ENCODE results near the gene CCDC18.
A peak's percentile ranks its signal among the peaks of the same experiment; 100 is the strongest.

The CCDC18 gene, protein sequence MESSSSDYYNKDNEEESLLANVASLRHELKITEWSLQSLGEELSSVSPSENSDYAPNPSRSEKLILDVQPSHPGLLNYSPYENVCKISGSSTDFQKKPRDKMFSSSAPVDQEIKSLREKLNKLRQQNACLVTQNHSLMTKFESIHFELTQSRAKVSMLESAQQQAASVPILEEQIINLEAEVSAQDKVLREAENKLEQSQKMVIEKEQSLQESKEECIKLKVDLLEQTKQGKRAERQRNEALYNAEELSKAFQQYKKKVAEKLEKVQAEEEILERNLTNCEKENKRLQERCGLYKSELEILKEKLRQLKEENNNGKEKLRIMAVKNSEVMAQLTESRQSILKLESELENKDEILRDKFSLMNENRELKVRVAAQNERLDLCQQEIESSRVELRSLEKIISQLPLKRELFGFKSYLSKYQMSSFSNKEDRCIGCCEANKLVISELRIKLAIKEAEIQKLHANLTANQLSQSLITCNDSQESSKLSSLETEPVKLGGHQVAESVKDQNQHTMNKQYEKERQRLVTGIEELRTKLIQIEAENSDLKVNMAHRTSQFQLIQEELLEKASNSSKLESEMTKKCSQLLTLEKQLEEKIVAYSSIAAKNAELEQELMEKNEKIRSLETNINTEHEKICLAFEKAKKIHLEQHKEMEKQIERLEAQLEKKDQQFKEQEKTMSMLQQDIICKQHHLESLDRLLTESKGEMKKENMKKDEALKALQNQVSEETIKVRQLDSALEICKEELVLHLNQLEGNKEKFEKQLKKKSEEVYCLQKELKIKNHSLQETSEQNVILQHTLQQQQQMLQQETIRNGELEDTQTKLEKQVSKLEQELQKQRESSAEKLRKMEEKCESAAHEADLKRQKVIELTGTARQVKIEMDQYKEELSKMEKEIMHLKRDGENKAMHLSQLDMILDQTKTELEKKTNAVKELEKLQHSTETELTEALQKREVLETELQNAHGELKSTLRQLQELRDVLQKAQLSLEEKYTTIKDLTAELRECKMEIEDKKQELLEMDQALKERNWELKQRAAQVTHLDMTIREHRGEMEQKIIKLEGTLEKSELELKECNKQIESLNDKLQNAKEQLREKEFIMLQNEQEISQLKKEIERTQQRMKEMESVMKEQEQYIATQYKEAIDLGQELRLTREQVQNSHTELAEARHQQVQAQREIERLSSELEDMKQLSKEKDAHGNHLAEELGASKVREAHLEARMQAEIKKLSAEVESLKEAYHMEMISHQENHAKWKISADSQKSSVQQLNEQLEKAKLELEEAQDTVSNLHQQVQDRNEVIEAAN (N-terminal part only)

DNA sequence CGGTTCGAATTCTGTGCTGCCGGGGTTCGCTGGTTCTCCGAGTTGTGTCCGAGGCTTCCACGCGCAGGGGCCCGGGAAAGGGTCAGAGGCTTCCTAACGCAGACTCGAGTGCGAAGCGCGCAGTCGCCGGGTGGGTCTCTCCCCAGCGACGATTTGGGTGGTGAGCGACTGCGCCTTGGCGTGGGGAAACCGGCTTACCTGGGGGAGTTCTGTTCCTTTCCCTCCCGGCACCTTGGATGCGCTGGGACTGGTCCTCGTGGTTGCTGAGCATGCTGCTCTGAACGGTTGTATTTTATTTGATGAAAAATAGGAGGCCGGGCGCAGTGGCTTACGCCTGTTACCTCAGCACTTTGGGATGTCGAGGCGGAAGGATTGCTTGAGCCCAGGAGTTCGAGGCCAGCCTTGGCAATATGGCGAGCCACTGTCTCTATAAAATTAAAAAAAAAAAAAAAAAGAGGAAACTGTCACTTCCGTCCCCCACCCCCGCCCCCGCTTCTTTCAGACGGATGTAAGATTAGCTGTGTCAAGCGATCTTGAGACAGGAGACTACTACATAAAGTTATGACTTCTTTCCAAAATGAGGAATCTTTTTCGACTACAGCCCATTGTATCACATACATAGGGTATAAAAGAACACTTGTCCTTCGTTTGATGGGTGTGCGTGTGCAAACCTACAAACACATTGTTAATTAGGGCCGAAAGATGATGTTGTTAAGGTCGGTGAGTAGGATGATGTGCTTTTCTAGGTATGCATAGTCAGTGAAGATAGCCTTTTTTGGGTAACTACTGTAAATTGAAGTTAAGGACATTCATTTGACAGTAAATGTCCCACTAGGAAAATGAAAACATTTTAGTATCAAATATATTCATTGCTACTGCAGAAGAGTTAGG, at the start of gene CCDC18:
CCDC18 (plus strand) TSS at position 2 of the 891 bp plus-strand sequence. CDS start 2,638 bp downstream, outside the sequence.
- DNase-seq (ENCODE audit: low read depth): peak; percentile 55
- TF ChIP-seq, protein P1, sequence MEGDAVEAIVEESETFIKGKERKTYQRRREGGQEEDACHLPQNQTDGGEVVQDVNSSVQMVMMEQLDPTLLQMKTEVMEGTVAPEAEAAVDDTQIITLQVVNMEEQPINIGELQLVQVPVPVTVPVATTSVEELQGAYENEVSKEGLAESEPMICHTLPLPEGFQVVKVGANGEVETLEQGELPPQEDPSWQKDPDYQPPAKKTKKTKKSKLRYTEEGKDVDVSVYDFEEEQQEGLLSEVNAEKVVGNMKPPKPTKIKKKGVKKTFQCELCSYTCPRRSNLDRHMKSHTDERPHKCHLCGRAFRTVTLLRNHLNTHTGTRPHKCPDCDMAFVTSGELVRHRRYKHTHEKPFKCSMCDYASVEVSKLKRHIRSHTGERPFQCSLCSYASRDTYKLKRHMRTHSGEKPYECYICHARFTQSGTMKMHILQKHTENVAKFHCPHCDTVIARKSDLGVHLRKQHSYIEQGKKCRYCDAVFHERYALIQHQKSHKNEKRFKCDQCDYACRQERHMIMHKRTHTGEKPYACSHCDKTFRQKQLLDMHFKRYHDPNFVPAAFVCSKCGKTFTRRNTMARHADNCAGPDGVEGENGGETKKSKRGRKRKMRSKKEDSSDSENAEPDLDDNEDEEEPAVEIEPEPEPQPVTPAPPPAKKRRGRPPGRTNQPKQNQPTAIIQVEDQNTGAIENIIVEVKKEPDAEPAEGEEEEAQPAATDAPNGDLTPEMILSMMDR (conservative IDR thresholded peaks at IDR 0.05; ENCODE audit: low read depth, low read length): no peak
- H3K4me3 ChIP-seq (ENCODE audit: low read depth, low read length): peak within 1 kb of the TSS; percentile 99

DNA sequence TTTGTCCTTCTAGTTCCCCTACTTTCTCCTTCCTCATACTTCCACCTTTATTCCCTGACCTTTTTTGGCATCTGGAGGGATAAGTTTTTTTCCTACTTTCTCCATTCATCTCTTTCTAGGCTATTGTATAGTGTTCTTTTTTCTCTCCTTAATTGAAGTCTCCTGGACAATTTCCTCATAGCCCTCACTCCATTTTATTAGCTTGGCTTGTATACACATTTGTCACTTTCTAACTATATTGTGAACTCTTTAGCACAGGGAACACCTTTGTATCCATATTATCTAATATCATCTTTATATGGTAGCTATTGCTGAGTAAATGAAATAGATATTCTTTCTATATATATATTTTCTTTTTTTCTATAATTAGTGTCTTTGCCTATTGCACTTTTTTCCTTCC, 47.9 kb upstream of the CCDC18 start:
- TF ChIP-seq, protein P1 (conservative IDR thresholded peaks at IDR 0.05; ENCODE audit: low read depth, low read length): no peak
- DNase-seq (ENCODE audit: low read depth): no peak
- H3K4me3 ChIP-seq (ENCODE audit: low read depth, low read length): no peak overlapping the region

DNA sequence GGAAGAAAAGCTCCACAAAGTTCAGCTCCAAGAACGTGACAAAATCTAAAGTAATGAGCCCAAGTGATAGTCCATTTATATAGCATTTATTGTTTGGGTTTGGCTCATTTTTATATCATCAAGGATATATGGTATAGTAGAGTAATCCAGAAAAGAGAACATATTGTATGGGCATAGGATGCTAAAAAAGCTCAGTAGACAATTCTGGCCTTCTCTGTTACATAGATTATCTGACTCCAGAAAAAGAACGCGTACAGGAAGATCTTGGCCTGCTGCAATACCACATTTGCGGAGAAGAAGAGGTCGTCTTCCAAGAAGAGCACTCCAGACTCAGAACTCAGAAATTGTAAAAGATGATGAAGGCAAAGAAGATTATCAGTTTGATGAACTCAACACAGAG, 44.1 kb upstream of the CCDC18 start:
- TF ChIP-seq, protein P1 (conservative IDR thresholded peaks at IDR 0.05; ENCODE audit: low read depth, low read length): no peak
- DNase-seq (ENCODE audit: low read depth): no peak
- no peak overlapping the region for H3K4me3 ChIP-seq (ENCODE audit: low read depth, low read length)

DNA sequence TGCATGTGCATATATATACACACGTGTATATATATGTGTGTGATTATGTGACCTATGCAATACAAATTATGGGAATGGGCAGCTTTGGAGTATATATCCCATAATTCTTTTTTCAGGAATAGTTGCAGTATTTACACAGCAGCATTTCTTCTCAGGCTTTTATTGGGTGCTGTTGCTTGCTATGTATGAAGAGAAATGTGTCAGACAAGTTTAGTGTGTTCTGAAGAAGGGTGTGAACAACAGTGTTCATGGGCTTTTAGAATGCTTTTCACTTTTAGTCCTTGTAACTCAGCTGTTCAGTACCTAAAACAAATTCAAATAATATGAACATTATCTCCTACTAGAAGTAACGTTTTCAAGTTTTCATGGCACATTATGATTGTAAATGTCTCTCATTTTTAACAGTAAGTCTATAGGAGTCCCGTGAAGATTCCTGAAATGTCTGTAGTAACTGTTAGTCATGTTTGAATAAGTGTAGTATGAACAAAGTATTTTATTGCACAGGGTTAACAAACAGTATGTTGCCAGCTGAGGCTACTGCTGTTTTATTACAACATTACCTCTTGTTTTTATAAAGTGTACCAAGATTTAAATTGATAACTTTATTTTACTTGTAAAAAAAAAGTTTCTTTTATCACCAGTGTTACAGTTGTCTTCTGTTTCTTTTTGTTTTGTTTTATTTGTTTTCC, 42.8 kb upstream of the CCDC18 start:
- DNase-seq (ENCODE audit: low read depth): peak; percentile 10
- no peak overlapping the region for H3K4me3 ChIP-seq (ENCODE audit: low read depth, low read length)
- TF ChIP-seq, protein P1 (conservative IDR thresholded peaks at IDR 0.05; ENCODE audit: low read depth, low read length): no peak

DNA sequence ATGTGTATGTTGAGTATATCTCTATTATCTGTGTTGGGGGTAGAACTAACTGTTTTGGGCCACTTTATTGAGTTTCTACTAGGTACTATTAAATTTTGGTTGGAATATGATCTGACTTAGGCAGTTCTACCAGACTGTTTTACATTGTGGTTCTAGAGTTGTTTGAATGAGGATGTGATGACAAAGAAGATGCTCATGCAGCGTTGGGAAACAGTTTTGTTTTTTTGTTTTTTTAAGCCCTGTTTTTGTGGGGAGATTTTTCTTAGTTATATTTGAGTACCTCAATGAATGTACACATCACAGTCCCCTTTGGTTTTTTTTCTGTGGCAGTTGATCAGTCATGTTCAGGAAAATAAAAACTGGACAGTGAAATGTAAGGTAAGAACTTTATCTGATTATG, 40.4 kb upstream of the CCDC18 start:
- TF ChIP-seq, protein P1 (conservative IDR thresholded peaks at IDR 0.05; ENCODE audit: low read depth, low read length): no peak
- peak; percentile 22 for DNase-seq (ENCODE audit: low read depth)
- no peak overlapping the region for H3K4me3 ChIP-seq (ENCODE audit: low read depth, low read length)
